Mesangial cell (primary cell): Measurements from ENCODE around the gene MRPL38. TPM values are rescaled to one million over a fixed set of nuclear protein-coding genes. Genes with fewer than 3 reads are reported as not detected.

ENCODE experiments used
- total RNA-seq: library from RNA; depleted of rRNA; stranded (reverse); fragments of >200 nt; gene quantifications from 2 replicates; pipeline ENCODE4 v1.2.3, GENCODE V29; 2015

MRPL38 gene
- total RNA-seq = 45.3 and 52.8 TPM in 2 replicates

GRCh38 chr17:75904749-75905521 lies at the start of gene MRPL38:
MRPL38 (minus strand) TSS chr17:75904884; CDS start chr17:75904875, 9 bp downstream.

GRCh38 chr17:75940727-75941441 lies 36.2 kb upstream of the MRPL38 start, which contains the start of gene FBF1:
FBF1 (minus strand) TSS chr17:75941042; CDS start chr17:75938149, 2,893 bp downstream.

DNA sequence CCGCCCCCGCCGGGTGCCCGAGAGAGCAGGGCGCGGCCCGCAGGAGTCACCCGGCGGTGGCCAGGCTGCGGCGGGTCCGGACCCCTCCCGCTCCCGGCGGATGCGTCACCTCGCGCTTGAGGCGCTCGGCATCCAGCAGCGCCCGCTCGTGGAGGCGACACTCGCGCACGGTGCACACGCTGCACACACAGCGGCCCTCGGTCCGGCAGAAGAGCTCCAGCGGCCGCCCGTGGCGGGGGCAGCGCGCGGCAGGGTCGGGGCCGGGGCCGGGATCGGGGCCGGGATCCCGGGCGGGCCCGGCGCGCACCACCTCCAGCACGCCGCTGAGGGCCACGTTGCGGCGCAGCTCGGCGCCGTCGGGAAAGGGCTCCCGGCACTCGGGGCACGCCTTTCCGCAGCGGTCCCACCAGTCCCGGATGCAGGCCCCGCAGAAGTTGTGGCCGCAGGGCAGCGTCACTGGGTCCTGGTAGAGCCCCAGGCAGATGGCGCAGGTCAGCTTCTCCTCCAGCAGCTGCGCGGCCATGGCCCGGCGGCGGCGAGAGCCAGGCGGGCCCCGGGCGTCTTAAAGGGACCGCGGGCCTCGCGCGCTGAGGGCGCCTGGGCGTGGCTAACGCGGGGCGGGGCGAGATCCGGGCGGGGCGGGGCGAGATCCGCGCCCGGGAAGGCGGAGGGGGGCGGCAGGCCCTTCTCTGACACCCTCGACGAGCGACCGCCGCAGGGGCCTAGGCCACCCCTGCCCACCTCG lies 8.1 kb downstream of the MRPL38 start, which contains the start of gene TRIM65:
TSS of gene TRIM65 (minus strand) at position 537 of the 745 bp plus-strand sequence. CDS start at position 523, 14 bp downstream.

DNA sequence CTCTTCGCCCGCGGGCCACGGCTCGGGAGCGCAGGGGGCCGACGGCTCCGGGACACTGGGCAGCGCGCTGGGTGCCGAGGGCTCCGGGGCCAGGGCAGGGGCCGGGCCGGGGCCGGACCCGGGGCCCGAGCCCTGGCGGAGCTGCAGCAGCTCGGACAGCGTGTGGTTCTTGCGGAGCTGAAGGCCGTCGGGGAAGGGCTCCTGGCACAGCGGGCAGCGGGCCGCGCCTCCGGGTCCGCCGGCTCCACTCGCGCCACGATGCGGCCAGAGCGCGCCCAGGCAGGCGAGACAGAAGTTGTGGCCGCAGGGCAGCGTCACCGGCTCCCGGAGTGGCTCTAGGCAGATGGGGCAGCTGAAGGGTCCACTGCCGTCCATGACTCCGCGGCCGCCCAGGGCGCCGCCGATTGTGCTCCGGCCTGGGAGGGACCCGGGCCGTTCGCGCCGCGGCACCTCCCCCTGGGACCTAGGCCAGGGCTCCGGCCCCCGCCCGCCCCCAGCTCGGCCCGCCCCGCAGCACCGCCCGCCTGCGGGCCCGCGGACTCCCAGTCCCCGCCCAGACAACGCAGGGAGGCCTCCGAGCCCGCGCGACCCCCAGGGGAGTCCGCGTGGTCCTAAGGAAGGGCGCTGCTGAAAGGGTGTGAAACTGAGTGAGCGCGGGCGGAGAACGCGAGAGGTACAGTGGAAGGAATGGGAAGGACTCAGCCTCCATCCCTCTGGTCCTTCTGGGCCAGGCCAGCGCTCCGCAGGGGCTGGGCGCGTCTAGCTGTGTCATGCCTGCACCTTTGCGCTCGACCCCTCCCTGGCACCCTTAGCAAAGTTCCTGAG lies 26.3 kb downstream of the MRPL38 start, which contains the start of gene TRIM47:
TSS of gene TRIM47 (minus strand) at position 408 of the 825 bp plus-strand sequence. CDS start at position 375, 33 bp downstream.

GRCh38 chr17:75855310-75856061 lies 49.2 kb downstream of the MRPL38 start, which contains the start of gene WBP2:
WBP2 (minus strand) TSS chr17:75855335; CDS start chr17:75855297, 38 bp downstream.

Other genes with a start within 250 kb of the MRPL38 start
- gene RECQL5, start 237.7 kb downstream of the MRPL38 start, total RNA-seq = 13.2 and 32.3 TPM in 2 replicates
- 60.1 and 68.9 TPM in 2 replicates for gene SAP30BP, start 237.5 kb downstream of the MRPL38 start, total RNA-seq
- 4.1 and 85.9 TPM in 2 replicates for gene ITGB4, start 183.4 kb downstream of the MRPL38 start, total RNA-seq
- 58.3 and 61.6 TPM in 2 replicates for gene GALK1, start 139.7 kb downstream of the MRPL38 start, total RNA-seq
- gene UNK, start 120.1 kb downstream of the MRPL38 start, total RNA-seq = 17.5 and 23.6 TPM in 2 replicates
- gene UNC13D, start 60.5 kb downstream of the MRPL38 start, total RNA-seq = 5.1 and 15.7 TPM in 2 replicates
- gene WBP2, start 49.5 kb downstream of the MRPL38 start, total RNA-seq = 55.2 and 85.8 TPM in 2 replicates
- 32.8 and 41.4 TPM in 2 replicates for gene TRIM47, start 26.3 kb downstream of the MRPL38 start, total RNA-seq
- 29.5 and 32.6 TPM in 2 replicates for gene TRIM65, start 7.9 kb downstream of the MRPL38 start, total RNA-seq
- gene FBF1, start 36.2 kb upstream of the MRPL38 start, total RNA-seq = 6.6 and 8.0 TPM in 2 replicates
- gene ACOX1, start 74.3 kb upstream of the MRPL38 start, total RNA-seq = 24.0 and 30.6 TPM in 2 replicates
- gene TEN1, start 74.4 kb upstream of the MRPL38 start, total RNA-seq = 23.0 and 36.8 TPM in 2 replicates
- 2.4 and 2.9 TPM in 2 replicates for gene CDK3, start 96.0 kb upstream of the MRPL38 start, total RNA-seq
- 11.7 and 21.4 TPM in 2 replicates for gene EVPL, start 122.4 kb upstream of the MRPL38 start, total RNA-seq
- gene SRP68, start 167.6 kb upstream of the MRPL38 start, total RNA-seq = 33.8 and 41.1 TPM in 2 replicates
- 0.16 and 1.3 TPM in 2 replicates for gene GALR2, start 169.9 kb upstream of the MRPL38 start, total RNA-seq
- not detected in 2 replicates for gene ZACN, start 174.3 kb upstream of the MRPL38 start, total RNA-seq
- gene EXOC7, start 198.9 kb upstream of the MRPL38 start, total RNA-seq = 64.9 and 77.6 TPM in 2 replicates
- 0.81 and 5.8 TPM in 2 replicates for gene FOXJ1, start 236.4 kb upstream of the MRPL38 start, total RNA-seq